ENCODE measurements around the gene CTSZ.

CTSZ gene

DNA sequence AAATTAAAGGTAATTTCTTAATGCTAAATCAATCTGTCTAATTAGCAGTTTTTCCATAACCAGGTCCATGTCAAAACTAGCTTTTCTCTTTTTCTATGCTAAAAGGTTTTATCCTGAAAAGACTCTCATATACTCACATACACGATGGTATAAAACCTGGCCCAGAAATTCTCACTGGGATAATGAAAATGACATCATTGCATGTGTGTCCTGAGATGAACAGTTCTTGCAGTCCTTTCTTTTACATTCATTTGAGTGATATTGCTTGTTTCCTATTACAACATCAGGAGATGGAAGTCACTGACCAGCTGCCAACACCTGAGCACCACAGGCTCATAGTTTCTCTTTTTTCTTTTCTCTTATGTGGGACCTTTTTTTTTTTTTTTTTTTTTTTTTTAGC is 43.4 kb upstream of the CTSZ start:
- H3K27me3 ChIP-seq (ENCODE audit: insufficient read depth, low read length, poor library complexity), result peaks cover 25% of the 10 kb centered on the region
- no peak overlapping the region for H2AFZ ChIP-seq (ENCODE audit: low read depth, low read length)
- no peaks in the 10 kb centered on the region for H4K20me1 ChIP-seq (ENCODE audit: insufficient read depth, low read length)
- ATAC-seq (ENCODE audit: insufficient read depth, low read depth) (no peak), DNase-seq (no peak)
- TF ChIP-seq EZH2 (IDR thresholded peaks at IDR 0.05; ENCODE audit: borderline replicate concordance, low read depth, low read length, severe bottlenecking), result no peak
- TF ChIP-seq, protein P1, sequence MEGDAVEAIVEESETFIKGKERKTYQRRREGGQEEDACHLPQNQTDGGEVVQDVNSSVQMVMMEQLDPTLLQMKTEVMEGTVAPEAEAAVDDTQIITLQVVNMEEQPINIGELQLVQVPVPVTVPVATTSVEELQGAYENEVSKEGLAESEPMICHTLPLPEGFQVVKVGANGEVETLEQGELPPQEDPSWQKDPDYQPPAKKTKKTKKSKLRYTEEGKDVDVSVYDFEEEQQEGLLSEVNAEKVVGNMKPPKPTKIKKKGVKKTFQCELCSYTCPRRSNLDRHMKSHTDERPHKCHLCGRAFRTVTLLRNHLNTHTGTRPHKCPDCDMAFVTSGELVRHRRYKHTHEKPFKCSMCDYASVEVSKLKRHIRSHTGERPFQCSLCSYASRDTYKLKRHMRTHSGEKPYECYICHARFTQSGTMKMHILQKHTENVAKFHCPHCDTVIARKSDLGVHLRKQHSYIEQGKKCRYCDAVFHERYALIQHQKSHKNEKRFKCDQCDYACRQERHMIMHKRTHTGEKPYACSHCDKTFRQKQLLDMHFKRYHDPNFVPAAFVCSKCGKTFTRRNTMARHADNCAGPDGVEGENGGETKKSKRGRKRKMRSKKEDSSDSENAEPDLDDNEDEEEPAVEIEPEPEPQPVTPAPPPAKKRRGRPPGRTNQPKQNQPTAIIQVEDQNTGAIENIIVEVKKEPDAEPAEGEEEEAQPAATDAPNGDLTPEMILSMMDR (IDR thresholded peaks at IDR 0.05; ENCODE audit: borderline replicate concordance, extremely low read depth, low read length, poor library complexity, severe bottlenecking), result no peak
- H3K4me2 ChIP-seq (ENCODE audit: insufficient read depth, low read length), result no peak overlapping the region
- H3K27ac ChIP-seq (ENCODE audit: low read length), result no peak overlapping the region
- H3K79me2 ChIP-seq (ENCODE audit: insufficient read depth, low read length), result no peaks in the 10 kb centered on the region
- no peaks in the 10 kb centered on the region for H3K36me3 ChIP-seq (ENCODE audit: insufficient read depth, low read length)
- no peak overlapping the region for H3K9ac ChIP-seq (ENCODE audit: low read depth, low read length)
- H3K4me1 ChIP-seq (ENCODE audit: insufficient read depth, low read length), result no peaks in the 10 kb centered on the region
- H3K9me3 ChIP-seq (ENCODE audit: insufficient read depth, low read length, severe bottlenecking), result no peaks in the 10 kb centered on the region
- H3K4me3 ChIP-seq (ENCODE audit: low read depth in 1 of 2, low read length in 2 of 2), result no peak overlapping the region

DNA sequence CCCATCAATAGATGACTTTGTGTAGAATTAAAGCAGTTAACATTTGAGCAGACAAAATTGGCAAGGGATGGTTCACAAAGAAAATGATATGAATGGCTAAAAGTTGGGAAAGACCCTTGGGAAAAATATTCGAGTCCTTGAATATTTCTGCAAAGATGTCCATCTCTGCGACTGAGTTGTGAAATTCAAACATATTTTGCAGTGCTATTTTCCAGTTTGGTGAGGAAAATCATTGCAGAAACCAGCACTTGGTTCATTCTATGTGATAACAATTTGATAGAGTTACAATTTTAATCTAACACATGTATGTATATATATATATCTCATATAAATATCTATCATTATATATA is 41.6 kb upstream of the CTSZ start:
- Histone ChIP-seq H3K36me3 (ENCODE audit: insufficient read depth, low read length) (no peaks in the 10 kb centered on the region), H3K9me3 (ENCODE audit: insufficient read depth, low read length, severe bottlenecking) (no peaks in the 10 kb centered on the region), H3K4me2 (ENCODE audit: insufficient read depth, low read length) (no peak overlapping the region), H3K79me2 (ENCODE audit: insufficient read depth, low read length) (no peaks in the 10 kb centered on the region), H3K27me3 (ENCODE audit: insufficient read depth, low read length, poor library complexity) (peaks cover 25% of the 10 kb centered on the region), H2AFZ (ENCODE audit: low read depth, low read length) (no peak overlapping the region), H4K20me1 (ENCODE audit: insufficient read depth, low read length) (no peaks in the 10 kb centered on the region), H3K9ac (ENCODE audit: low read depth, low read length) (no peak overlapping the region), H3K27ac (ENCODE audit: low read length) (no peak overlapping the region), H3K4me3 (ENCODE audit: low read depth in 1 of 2, low read length in 2 of 2) (no peak overlapping the region), H3K4me1 (ENCODE audit: insufficient read depth, low read length) (peaks cover under 1% of the 10 kb centered on the region; the same call in 1 of the 2 replicates)
- ATAC-seq (ENCODE audit: insufficient read depth, low read depth) (no peak), DNase-seq (no peak)
- no peak for TF ChIP-seq EZH2 (IDR thresholded peaks at IDR 0.05; ENCODE audit: borderline replicate concordance, low read depth, low read length, severe bottlenecking)
- TF ChIP-seq, protein P1 (IDR thresholded peaks at IDR 0.05; ENCODE audit: borderline replicate concordance, extremely low read depth, low read length, poor library complexity, severe bottlenecking), result no peak

DNA sequence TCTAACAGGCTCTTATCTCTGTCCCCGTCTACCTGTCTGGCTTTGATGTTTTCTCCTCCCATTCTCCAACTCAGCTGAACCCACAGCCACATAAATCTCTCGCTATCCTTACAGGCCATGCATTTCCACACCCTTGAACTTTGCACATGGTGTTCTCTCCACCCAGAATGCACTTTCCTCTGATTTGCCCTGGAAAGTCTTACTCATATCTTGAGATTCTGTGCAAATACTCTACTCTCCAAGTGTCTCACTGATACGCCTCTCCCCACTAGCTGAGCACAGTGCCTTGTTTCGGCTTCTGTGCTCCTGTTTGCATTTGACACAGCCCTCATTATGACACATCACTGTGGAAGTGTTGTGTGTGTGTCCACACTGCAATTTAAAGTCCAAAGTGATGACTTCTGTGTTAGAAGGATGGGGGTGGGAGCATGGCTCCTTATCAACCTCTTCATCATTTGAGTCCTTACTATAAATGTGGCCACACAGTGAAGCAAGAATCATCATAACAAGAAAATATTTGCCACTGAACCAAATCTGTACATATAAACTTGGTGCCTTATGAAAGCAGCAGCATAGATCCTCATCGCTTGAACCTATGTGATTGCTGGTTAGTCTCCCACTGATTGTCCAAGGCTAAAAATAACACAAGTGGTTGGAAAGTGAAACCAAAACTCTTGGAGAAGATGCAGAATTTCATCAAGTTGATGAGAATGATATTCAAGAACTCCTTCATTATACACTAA is 41.1 kb upstream of the CTSZ start:
- H3K36me3 ChIP-seq (ENCODE audit: insufficient read depth, low read length), result no peaks in the 10 kb centered on the region
- DNase-seq (no peak), ATAC-seq (ENCODE audit: insufficient read depth, low read depth) (no peak)
- peaks cover 6% of the 10 kb centered on the region for H3K4me1 ChIP-seq (ENCODE audit: insufficient read depth, low read length)
- H3K27me3 ChIP-seq (ENCODE audit: insufficient read depth, low read length, poor library complexity), result peaks cover 21% of the 10 kb centered on the region
- H3K79me2 ChIP-seq (ENCODE audit: insufficient read depth, low read length), result peaks cover under 1% of the 10 kb centered on the region; the same call in 1 of the 2 replicates
- no peak overlapping the region for H3K27ac ChIP-seq (ENCODE audit: low read length)
- no peak overlapping the region for H3K9ac ChIP-seq (ENCODE audit: low read depth, low read length)
- H3K4me3 ChIP-seq (ENCODE audit: low read depth in 1 of 2, low read length in 2 of 2), result no peak overlapping the region
- no peak for TF ChIP-seq EZH2 (IDR thresholded peaks at IDR 0.05; ENCODE audit: borderline replicate concordance, low read depth, low read length, severe bottlenecking)
- TF ChIP-seq, protein P1 (IDR thresholded peaks at IDR 0.05; ENCODE audit: borderline replicate concordance, extremely low read depth, low read length, poor library complexity, severe bottlenecking), result no peak
- no peak overlapping the region for H3K4me2 ChIP-seq (ENCODE audit: insufficient read depth, low read length)
- H4K20me1 ChIP-seq (ENCODE audit: insufficient read depth, low read length), result no peaks in the 10 kb centered on the region
- no peak overlapping the region for H2AFZ ChIP-seq (ENCODE audit: low read depth, low read length)
- no peaks in the 10 kb centered on the region for H3K9me3 ChIP-seq (ENCODE audit: insufficient read depth, low read length, severe bottlenecking)

Measured in DND-41 (cell line).